HG03108 (cell line): Measurements from ENCODE around the gene KIAA1958.

ENCODE experiments used
- ATAC-seq: cut with Tn5 transposase; IDR thresholded peaks from one replicate; pipeline ENCODE4 v1.9.1; 2021; ENCODE audit warnings: moderate library complexity; ENCODE audit not compliant: unreplicated experiment

KIAA1958 gene

GRCh38 chr9:112530751-112531205, 44.2 kb downstream of the KIAA1958 start:
- no peak for ATAC-seq

- no peak for ATAC-seq
Observed at GRCh38 chr9:112531666-112532282, 45.1 kb downstream of the KIAA1958 start.

DNA sequence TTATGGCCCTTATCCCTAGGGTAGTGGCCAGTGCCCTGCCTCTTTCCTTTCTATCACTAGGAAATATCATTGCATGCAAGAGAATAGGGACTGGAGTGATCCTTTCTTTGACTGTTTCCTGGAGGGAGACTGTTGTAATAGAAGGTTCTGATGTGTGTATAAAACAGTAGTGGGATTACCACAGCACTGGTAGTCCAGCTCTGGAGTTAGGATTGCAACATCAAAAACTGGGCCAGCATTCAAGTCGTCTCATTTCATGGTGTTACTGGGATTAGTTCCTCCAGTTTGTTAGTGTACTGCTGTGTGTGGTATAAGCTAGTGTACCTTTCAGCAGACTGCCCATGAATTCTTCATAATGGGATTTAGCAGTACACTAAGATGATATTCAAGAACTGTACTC, 45.8 kb downstream of the KIAA1958 start:
- ATAC-seq = no peak

DNA sequence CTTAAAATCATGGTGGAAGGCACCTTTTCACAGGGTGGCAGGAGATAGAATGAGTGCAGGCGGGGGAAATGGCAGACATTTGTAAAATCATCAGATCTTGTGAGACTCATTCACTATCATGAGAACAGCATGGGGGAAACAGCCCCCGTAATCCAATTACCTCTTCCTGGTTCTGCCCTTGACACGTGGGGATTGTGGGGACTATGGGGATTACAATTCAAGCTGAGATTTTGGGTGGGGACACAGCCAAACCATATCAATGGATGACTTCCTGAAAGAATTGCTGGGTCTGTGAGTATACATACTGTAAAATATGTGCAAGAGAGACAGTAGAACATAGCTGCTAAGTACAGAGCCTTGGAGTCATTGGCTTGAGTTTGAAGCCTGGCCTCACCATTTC, 47.0 kb downstream of the KIAA1958 start:
- no peak for ATAC-seq

- no peak for ATAC-seq
Observed at GRCh38 chr9:112535301-112535700, 48.7 kb downstream of the KIAA1958 start.

DNA sequence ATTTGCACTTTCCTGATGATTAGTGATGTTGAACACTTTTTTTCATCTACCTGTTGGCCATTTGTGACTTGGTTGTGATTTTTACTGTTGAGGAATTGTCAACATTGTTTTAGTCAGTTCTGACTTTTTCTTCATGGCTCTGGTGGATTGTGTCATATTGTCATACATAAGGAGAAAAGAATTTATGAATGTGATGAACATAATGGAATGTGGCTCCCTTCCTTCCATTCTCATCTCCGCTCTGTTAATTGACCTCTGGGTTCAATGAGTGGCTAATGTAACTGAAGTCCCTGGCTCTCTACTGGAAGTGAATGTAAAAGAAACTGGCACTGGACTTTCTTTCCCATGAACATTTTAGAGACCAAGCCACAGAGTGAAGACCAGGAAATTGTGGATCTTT, 49.2 kb downstream of the KIAA1958 start:
- no peak for ATAC-seq

DNA sequence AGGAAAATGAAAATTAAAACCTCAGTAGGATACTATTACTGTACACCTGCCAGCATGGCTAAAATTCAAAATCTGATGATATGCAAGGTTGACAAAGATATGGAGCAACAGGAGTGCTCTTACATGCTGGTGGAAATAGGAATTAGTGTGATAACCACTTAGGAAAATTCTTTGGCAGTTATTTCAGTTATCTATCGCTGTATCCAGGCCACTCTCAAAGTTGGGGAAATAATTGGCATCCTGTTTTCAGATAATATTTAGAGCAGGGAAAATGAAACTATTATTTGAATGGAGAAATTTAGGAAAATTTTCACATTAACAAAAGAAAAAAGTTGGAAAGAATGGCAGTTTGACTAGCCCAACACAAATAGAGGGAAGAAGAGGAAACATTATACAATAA, 50.9 kb downstream of the KIAA1958 start:
- ATAC-seq = no peak

DNA sequence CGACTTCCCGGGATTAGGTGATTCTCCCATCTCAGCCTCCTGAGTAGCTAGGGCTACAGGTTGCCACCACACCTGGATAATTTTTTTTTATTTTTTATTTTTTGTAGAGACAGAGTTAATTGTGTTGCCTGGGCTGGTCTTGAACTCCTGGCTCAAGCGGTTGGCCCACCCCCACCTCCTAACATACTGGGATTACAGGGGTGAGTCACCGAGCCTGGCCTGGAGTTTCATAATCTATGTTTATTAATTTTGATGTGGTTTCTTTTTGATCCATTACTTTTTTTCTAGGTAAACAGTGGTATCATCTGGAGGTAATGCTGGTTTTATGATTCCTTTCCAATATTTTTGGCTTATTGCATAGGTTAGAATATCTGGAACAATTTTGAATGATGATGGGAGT, 54.2 kb downstream of the KIAA1958 start:
- no peak for ATAC-seq

- ATAC-seq = no peak
Observed at GRCh38 chr9:112541685-112542084, 55.1 kb downstream of the KIAA1958 start.

DNA sequence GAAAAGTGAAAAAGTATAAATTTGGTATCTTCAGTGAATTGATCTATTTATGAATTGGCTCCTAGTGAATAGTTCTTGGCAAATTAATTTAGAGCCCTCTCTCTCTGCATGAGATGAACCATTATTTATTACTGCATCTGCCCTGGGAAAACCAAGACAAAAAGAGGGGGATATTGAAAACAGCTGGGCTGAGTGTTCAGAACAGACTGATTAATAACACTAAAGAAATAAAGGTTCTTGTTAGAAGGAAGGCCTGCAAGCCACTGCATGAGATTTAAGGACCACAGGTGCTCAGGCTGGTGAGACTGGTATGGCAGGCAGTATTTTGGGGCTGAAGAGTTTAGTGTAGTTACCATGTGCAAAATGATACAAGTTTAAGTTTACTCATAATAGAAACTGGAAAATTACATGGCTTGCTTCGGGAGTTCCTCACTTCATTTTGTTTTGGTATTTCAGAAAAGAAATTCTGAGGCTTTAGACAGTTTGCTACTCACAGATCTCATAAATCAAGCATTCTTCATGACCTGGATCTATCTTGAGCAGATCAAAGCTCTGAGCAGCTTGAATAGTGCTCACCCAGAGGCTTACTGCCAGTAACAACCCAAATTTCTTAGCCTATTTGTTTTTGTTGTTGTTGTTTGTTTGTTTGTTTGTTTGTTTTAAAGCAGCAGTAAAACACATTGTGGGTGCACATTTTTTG, 56.1 kb downstream of the KIAA1958 start:
- no peak for ATAC-seq

GRCh38 chr9:112544477-112544876, 57.9 kb downstream of the KIAA1958 start:
- ATAC-seq = no peak

- ATAC-seq = no peak
Observed at GRCh38 chr9:112545237-112545636, 58.6 kb downstream of the KIAA1958 start.

- no peak for ATAC-seq
Observed at GRCh38 chr9:112546149-112547012, 59.8 kb downstream of the KIAA1958 start.

DNA sequence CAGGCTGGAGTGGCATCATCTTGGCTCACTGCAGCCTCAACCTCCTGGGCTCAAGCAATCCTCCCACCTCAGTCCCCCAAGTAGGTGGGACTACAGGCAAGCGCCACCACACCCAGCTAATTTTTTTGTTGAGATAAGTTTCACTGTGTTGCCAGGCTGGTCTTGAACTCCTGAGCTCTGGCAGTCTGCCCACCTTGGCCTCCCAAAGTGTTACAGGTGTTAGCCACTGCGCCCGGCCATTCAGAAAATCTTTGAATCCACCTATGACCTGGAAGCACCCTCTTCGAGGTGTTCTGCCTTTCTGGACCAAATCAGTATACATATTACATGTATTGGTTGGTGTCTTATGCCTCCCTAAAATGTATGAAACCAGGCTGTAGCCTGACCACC, 61.4 kb downstream of the KIAA1958 start:
- no peak for ATAC-seq

GRCh38 chr9:112548836-112549595, 62.4 kb downstream of the KIAA1958 start:
- no peak for ATAC-seq

GRCh38 chr9:112550531-112550930, 63.9 kb downstream of the KIAA1958 start:
- no peak for ATAC-seq

DNA sequence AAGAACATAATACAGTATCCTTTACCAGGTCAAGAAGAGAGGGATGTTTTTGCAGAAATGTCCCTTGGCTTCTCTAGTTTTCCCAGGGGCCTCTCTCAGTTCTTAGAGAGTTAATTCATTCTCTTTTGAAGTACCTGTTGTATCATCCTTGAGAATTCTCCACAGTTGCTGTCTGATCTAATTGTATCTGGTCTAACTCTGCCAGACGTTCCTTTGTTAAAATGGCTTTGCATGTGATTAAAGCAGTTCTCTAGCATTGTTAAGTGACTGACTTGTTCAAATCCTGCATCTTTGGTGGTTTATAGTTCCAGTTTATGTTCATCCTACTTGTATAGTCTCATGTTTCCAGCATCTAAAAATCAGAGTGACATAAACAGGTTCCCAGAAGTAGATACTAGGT, 65.0 kb downstream of the KIAA1958 start:
- no peak for ATAC-seq

DNA sequence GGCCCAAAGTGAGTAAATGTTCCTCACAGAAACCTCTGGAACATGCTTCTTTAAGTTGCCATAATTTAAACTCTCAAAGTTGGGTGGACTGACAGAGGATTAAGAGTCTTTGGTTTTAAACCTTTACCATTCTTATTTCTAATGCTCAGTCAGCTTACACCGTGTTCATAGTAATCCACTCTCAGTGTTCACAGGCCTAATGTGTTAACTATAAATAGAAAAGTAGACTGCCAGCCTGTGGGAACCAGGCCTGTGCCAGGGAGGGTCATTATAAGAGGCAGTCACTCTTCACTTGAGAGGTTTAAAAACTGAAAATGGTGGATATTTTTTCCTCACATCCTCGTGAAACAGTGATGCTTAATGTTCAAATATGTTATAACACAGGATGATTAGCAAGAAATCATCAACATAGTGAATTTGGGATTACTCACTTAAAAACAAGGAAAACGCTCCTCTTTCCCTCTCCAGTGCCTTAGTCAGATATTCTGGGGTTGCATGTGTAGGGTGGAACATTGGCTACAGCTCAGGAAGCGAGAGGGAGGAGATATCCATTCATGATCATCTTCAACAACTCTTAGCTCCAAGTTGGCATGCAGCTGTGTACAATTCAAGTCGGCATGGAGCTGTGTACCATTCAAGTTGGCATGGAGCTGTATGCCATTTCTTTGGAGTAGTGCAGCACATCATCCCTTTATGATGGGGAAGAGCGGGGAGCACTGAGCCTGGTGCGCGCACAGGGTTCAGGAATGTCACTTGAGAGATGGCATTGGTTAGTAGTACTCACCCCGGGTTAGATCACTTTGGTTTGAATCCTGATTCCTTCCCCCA, 65.8 kb downstream of the KIAA1958 start:
- no peak for ATAC-seq

- no peak for ATAC-seq
Observed at GRCh38 chr9:112553256-112553826, 66.7 kb downstream of the KIAA1958 start.

GRCh38 chr9:112554516-112554915, 67.9 kb downstream of the KIAA1958 start:
- ATAC-seq = no peak
